ENCODE measurements around the gene NAP1L1.

GRCh38 chr12:76028571-76029277, 55.8 kb downstream of the NAP1L1 start:
- TF ChIP-seq EZH2 (IDR thresholded peaks at IDR 0.05; ENCODE audit: insufficient read depth, poor library complexity, severe bottlenecking): no peak
- TF ChIP-seq EZH2phosphoT487 (IDR thresholded peaks at IDR 0.05; ENCODE audit: insufficient read depth, low read depth): no peak

All from GM23248 (cell line).